Liver (tissue), 9 donors: Measurements from ENCODE around the gene MPPED2. TPM values are rescaled to one million over a fixed set of nuclear protein-coding genes. Genes with fewer than 3 reads are reported as not detected.

ENCODE experiments used
- DNase-seq: peaks from one replicate; pipeline ENCODE4 v3.0.0-alpha.2; 2017; ENCODE audit warnings: low spot score
- H3K27ac ChIP-seq, 2 donors: one replicate each; pipeline ENCODE4 v1.7.0; 2013; ENCODE audit warnings: inconsistent platforms in 2 of 2, low read length in 2 of 2, control low read depth in 1 of 2, low read depth in 1 of 2, mild to moderate bottlenecking in 1 of 2
- H3K27me3 ChIP-seq, 4 donors: one replicate each; pipeline versions ENCODE4 v1.6.1 to v1.7.0; 2013; ENCODE audit warnings: low read length in 3 of 4, inconsistent platforms in 1 of 4, mild to moderate bottlenecking in 1 of 4, moderate library complexity in 1 of 4; ENCODE audit not compliant: control insufficient read depth in 4 of 4, insufficient read depth in 4 of 4
- H3K36me3 ChIP-seq, 4 donors: one replicate each; pipeline versions ENCODE4 v1.6.1 to v1.7.0; 2013; ENCODE audit warnings: low read length in 3 of 4, mild to moderate bottlenecking in 3 of 4, low read depth in 1 of 4, moderate library complexity in 1 of 4; ENCODE audit not compliant: control insufficient read depth in 4 of 4, insufficient read depth in 3 of 4
- H3K4me1 ChIP-seq, 4 donors: one replicate each; pipeline versions ENCODE4 v1.6.1 to v1.7.0; 2013; ENCODE audit warnings: low read length in 3 of 4, mild to moderate bottlenecking in 3 of 4, moderate library complexity in 1 of 4; ENCODE audit not compliant: control insufficient read depth in 4 of 4, insufficient read depth in 4 of 4
- H3K4me3 ChIP-seq, 3 donors: one replicate each; pipeline versions ENCODE4 v1.6.1 to v1.7.0; 2013; ENCODE audit warnings: low read length in 3 of 3, control low read depth in 1 of 3, low read depth in 1 of 3, mild to moderate bottlenecking in 1 of 3
- H3K9ac ChIP-seq, 2 donors: one replicate each; pipeline ENCODE4 v1.7.0; 2013; ENCODE audit warnings: low read length in 2 of 2, mild to moderate bottlenecking in 2 of 2, moderate library complexity in 2 of 2, control low read depth in 1 of 2, low read depth in 1 of 2
- H3K9me3 ChIP-seq, 4 donors: one replicate each; pipeline versions ENCODE4 v1.6.1 to v1.7.0; 2013; ENCODE audit warnings: low read length in 3 of 4; ENCODE audit not compliant: control insufficient read depth in 4 of 4
- ATF3 ChIP-seq: IDR thresholded peaks from 2 replicates; pipeline ENCODE4 v1.6.1; 2016; ENCODE audit warnings: antibody characterized with exemption
- EGR1 ChIP-seq, 2 donors: IDR thresholded peaks; 2 replicates each; pipeline ENCODE4 v1.6.1; 2016 to 2018; ENCODE audit warnings: antibody characterized with exemption in 2 of 2, low read depth in 2 of 2
- FOXA2 ChIP-seq: IDR thresholded peaks from 2 replicates; pipeline ENCODE4 v1.6.1; 2016; ENCODE audit warnings: antibody characterized with exemption
- GABPA ChIP-seq, 2 donors: IDR thresholded peaks in 1 of 2; conservative IDR thresholded peaks in 1 of 2; 2 replicates each; pipeline ENCODE4 v1.6.1; 2016; ENCODE audit warnings: antibody characterized with exemption in 2 of 2, mild to moderate bottlenecking in 1 of 2, moderate library complexity in 1 of 2
- HNF4G ChIP-seq: IDR thresholded peaks from 2 replicates; pipeline ENCODE4 v1.6.1; 2016; ENCODE audit warnings: antibody characterized with exemption
- JUND ChIP-seq, 2 donors: IDR thresholded peaks; 2 replicates each; pipeline ENCODE4 v1.6.1; 2016; ENCODE audit warnings: antibody characterized with exemption in 2 of 2
- MAX ChIP-seq: IDR thresholded peaks from 2 replicates; pipeline ENCODE4 v1.6.1; 2016; ENCODE audit warnings: antibody characterized with exemption
- RXRA ChIP-seq, 2 donors: IDR thresholded peaks; 2 replicates each; pipeline ENCODE4 v1.6.1; 2017 to 2018; ENCODE audit warnings: antibody characterized with exemption in 2 of 2, mild to moderate bottlenecking in 1 of 2
- YY1 ChIP-seq: IDR thresholded peaks from 2 replicates; pipeline ENCODE4 v1.6.1; 2016; ENCODE audit warnings: antibody characterized with exemption, mild to moderate bottlenecking
- WGBS: extraction: QIAGEN DNeasy Blood & Tissue Kit; methylation state at CpG from one replicate; pipeline ENCODE4 v1.1.7; 2013; 5-methylcytosine and 5-hydroxymethylcytosine counted together
- polyA plus RNA-seq, 2 donors: library from polyadenylated mRNA; stranded (reverse) in 1 of 2; unstranded in 1 of 2; fragments of 200-250 nt in 1 of 2; fragments of >200 nt in 1 of 2; fragmentation: Nextera tagmentation in 1 of 2; extraction: Ambion mirVana in 1 of 2; gene quantifications; one replicate each; pipeline versions ENCODE4 v1.2.1 to v1.2.3, GENCODE V29; 2013 to 2015
- total RNA-seq, 2 donors: library from RNA; depleted of rRNA; stranded (reverse); fragments of >200 nt; gene quantifications; one replicate each; pipeline ENCODE4 v1.2.3, GENCODE V29; 2014
- TF ChIP-seq, protein P1 (sequence below): fragments of 150-350 bp; IDR thresholded peaks from 2 replicates; pipeline ENCODE4 v1.5.1; 2017; ENCODE audit warnings: improper control_type of control experiment, low read depth, low read length; ENCODE audit not compliant: missing input control
- TF ChIP-seq, protein P2 (sequence below): IDR thresholded peaks from 2 replicates; pipeline ENCODE4 v1.6.1; 2016; ENCODE audit warnings: antibody characterized with exemption, mild to moderate bottlenecking
- TF ChIP-seq, protein P3 (sequence below): IDR thresholded peaks from 2 replicates; pipeline ENCODE4 v1.6.1; 2016; ENCODE audit warnings: antibody characterized with exemption
- donor health status: healthy.
- donor health status: healthy.
- donor health status: healthy.
- donor health status: healthy.
- donor health status: healthy.

MPPED2 gene
- total and polyA plus RNA-seq, 4 donors, result 0.22 to 1.6 (median 0.47) TPM

DNA sequence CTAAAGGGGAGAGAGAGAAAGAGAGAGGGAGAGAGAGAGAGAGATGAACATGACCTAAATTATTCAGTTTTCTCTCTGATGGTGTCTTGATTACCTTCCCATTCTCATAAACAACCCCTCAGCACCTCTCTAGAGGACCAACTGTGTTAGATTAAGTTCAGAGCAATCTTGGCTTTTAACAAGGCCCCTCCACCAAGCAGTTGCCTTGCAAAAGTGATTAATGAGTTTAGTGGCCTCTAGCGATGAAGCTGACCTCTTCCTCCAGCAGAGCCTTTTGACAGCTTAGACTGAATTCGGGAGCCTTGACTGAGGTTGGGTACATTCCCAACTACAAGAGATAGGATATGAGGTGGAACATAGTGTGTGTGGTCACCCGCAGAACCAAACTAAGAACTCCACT lies 197.2 kb downstream of the MPPED2 start:
- Histone ChIP-seq H3K4me1 (peaks cover 0 to 5% (median 0%) of the 10 kb centered on the region in 4 donors), H3K27me3 (no peaks in the 10 kb centered on the region), H3K27ac (no peak overlapping the region), H3K4me3 (no peak overlapping the region), H3K9me3 (no peaks in the 10 kb centered on the region), H3K9ac (no peak overlapping the region), H3K36me3 (no peaks in the 10 kb centered on the region)
- DNase-seq, result no peak
- 87% methylated on average over 3 of the region's 3 CpGs for WGBS
- TF ChIP-seq GABPA (IDR thresholded peaks at IDR 0.05 in 1 of 2, conservative IDR thresholded peaks at IDR 0.05 in 1 of 2) (no peak), JUND (IDR thresholded peaks at IDR 0.05) (no peak), FOXA2 (no peak), EGR1 (IDR thresholded peaks at IDR 0.05; ENCODE audit: low read depth in 2 of 2) (no peak), YY1 (no peak), MAX (no peak), ATF3 (no peak)
- TF ChIP-seq, protein P1, sequence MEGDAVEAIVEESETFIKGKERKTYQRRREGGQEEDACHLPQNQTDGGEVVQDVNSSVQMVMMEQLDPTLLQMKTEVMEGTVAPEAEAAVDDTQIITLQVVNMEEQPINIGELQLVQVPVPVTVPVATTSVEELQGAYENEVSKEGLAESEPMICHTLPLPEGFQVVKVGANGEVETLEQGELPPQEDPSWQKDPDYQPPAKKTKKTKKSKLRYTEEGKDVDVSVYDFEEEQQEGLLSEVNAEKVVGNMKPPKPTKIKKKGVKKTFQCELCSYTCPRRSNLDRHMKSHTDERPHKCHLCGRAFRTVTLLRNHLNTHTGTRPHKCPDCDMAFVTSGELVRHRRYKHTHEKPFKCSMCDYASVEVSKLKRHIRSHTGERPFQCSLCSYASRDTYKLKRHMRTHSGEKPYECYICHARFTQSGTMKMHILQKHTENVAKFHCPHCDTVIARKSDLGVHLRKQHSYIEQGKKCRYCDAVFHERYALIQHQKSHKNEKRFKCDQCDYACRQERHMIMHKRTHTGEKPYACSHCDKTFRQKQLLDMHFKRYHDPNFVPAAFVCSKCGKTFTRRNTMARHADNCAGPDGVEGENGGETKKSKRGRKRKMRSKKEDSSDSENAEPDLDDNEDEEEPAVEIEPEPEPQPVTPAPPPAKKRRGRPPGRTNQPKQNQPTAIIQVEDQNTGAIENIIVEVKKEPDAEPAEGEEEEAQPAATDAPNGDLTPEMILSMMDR, result no peak
- TF ChIP-seq, protein P2, sequence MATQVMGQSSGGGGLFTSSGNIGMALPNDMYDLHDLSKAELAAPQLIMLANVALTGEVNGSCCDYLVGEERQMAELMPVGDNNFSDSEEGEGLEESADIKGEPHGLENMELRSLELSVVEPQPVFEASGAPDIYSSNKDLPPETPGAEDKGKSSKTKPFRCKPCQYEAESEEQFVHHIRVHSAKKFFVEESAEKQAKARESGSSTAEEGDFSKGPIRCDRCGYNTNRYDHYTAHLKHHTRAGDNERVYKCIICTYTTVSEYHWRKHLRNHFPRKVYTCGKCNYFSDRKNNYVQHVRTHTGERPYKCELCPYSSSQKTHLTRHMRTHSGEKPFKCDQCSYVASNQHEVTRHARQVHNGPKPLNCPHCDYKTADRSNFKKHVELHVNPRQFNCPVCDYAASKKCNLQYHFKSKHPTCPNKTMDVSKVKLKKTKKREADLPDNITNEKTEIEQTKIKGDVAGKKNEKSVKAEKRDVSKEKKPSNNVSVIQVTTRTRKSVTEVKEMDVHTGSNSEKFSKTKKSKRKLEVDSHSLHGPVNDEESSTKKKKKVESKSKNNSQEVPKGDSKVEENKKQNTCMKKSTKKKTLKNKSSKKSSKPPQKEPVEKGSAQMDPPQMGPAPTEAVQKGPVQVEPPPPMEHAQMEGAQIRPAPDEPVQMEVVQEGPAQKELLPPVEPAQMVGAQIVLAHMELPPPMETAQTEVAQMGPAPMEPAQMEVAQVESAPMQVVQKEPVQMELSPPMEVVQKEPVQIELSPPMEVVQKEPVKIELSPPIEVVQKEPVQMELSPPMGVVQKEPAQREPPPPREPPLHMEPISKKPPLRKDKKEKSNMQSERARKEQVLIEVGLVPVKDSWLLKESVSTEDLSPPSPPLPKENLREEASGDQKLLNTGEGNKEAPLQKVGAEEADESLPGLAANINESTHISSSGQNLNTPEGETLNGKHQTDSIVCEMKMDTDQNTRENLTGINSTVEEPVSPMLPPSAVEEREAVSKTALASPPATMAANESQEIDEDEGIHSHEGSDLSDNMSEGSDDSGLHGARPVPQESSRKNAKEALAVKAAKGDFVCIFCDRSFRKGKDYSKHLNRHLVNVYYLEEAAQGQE, result no peak
- TF ChIP-seq, protein P3, sequence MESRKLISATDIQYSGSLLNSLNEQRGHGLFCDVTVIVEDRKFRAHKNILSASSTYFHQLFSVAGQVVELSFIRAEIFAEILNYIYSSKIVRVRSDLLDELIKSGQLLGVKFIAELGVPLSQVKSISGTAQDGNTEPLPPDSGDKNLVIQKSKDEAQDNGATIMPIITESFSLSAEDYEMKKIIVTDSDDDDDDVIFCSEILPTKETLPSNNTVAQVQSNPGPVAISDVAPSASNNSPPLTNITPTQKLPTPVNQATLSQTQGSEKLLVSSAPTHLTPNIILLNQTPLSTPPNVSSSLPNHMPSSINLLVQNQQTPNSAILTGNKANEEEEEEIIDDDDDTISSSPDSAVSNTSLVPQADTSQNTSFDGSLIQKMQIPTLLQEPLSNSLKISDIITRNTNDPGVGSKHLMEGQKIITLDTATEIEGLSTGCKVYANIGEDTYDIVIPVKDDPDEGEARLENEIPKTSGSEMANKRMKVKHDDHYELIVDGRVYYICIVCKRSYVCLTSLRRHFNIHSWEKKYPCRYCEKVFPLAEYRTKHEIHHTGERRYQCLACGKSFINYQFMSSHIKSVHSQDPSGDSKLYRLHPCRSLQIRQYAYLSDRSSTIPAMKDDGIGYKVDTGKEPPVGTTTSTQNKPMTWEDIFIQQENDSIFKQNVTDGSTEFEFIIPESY, result no peak

DNA sequence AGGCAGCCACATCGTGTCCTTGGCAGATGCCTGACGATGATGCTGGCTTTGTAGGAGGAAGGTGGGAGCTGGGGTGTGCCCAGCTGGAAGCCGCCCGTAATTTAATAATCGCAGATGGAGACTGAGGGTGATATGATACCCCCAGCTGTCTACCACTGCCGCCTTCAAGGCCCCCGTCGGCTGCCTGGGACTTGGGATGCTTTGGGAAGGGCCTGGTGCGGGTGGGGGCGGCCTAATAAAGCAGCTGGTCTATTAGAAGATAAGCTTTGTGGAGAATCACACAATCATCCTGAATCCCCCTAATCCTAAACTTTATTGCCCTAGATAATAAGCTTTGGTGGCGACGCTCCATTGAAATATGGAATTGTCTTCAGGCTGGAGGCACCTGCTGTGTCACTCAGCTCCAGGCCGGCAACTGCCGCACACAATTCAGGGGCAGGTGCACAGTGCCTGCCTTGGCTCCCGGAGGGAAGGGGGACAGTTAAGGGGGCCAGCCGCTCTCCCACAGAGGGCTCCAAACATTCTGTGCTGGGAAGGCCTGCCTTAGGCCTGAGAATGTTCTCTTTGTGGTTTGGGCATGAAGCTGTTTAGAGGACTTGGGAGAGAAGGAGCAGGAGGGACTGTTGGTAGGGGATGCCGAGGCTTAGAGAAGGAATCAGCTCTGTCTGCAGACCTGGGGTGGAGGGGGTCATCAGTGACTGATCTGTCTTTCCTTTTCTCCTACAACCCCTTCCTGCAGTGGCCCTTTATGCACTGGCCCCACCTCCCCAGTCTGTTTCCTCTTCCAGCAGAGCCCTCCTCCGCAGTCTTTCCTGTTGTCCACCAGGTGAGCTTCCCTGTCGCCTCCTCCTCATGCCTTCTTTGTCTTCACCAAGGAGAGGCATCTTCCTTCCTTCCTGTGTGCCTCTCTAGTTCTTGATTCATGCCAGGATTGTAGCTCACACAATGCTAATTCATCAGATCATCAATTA lies 198.0 kb downstream of the MPPED2 start:
- H3K27me3 ChIP-seq, result no peaks in the 10 kb centered on the region
- no peak overlapping the region for H3K9ac ChIP-seq
- H3K27ac ChIP-seq, result no peak overlapping the region
- no peaks in the 10 kb centered on the region for H3K9me3 ChIP-seq
- H3K36me3 ChIP-seq, result no peaks in the 10 kb centered on the region
- peaks cover 0 to 5% (median 0%) of the 10 kb centered on the region in 4 donors for H3K4me1 ChIP-seq
- 93% methylated on average over 19 of the region's 19 CpGs for WGBS
- TF ChIP-seq FOXA2 (no peak), HNF4G (no peak), JUND (IDR thresholded peaks at IDR 0.05) (no peak), EGR1 (IDR thresholded peaks at IDR 0.05; ENCODE audit: low read depth in 2 of 2) (no peak), ATF3 (no peak), MAX (no peak), RXRA (IDR thresholded peaks at IDR 0.05) (no peak)
- TF ChIP-seq, protein P1, result no peak
- DNase-seq, result no peak
- no peak overlapping the region for H3K4me3 ChIP-seq
